IMR-90 (cell line): ENCODE data around the gene SPAM1. TPM values are rescaled to one million over a fixed set of nuclear protein-coding genes. Genes with fewer than 3 reads are reported as not detected.

Experiments used
- ATAC-seq: fragments of 200-7000 bp; cut with Tn5 transposase; 2 replicates; pipeline ENCODE4 v1.9.1; 2020; ENCODE audit warnings: low read depth, mild to moderate bottlenecking, moderate library complexity
- BruUV-seq: library from RNA; stranded (reverse); fragments of 400-500 nt; replicated peaks from 2 replicates; lab custom pipeline; 2021; lab: Mats Ljungman, UMichigan
- CTCF ChIA-PET: fragments of 300-600 bp; formaldehyde crosslinking; extraction: SDS; loops from one replicate; lab custom pipeline; 2021; ENCODE audit warnings: antibody characterized with exemption; lab: Yijun Ruan, JAX
- POLR2A ChIA-PET: fragments of 300-600 bp; sonication (Branson Sonifier 250); formaldehyde crosslinking; loops from one replicate; lab custom pipeline; 2022; ENCODE audit warnings: antibody characterized with exemption; ENCODE audit not compliant: unreplicated experiment; lab: Charles Lee
- DNase-seq: peaks from one replicate; pipeline ENCODE4 v3.0.0; 2013
- H2AFZ ChIP-seq: replicated peaks from 2 replicates; pipeline ENCODE3; 2013; ENCODE audit warnings: low read length, mild to moderate bottlenecking; ENCODE audit not compliant: poor library complexity
- H2AK5ac ChIP-seq: 2 replicates; pipeline ENCODE4 v1.6.1; 2013; ENCODE audit warnings: low read depth, low read length, inconsistent platforms
- H2AK9ac ChIP-seq: replicated peaks from 2 replicates; pipeline ENCODE3; 2013; ENCODE audit warnings: mild to moderate bottlenecking, low read depth, low read length, moderate library complexity; ENCODE audit not compliant: poor library complexity
- H2BK120ac ChIP-seq: 2 replicates; pipeline ENCODE4 v1.6.1; 2013; ENCODE audit warnings: low read depth, low read length, inconsistent platforms
- H2BK15ac ChIP-seq: 3 replicates; pipeline ENCODE4 v1.6.1; 2013; ENCODE audit warnings: low read depth, low read length, inconsistent platforms
- H2BK20ac ChIP-seq: 2 replicates; pipeline ENCODE4 v1.6.1; 2013; ENCODE audit warnings: low read depth, mild to moderate bottlenecking, inconsistent platforms, low read length, moderate library complexity
- H2BK5ac ChIP-seq: 2 replicates; pipeline ENCODE4 v1.6.1; 2013; ENCODE audit warnings: mild to moderate bottlenecking, low read depth, low read length, inconsistent platforms; ENCODE audit not compliant: poor library complexity, severe bottlenecking
- H3K14ac ChIP-seq: replicated peaks from 2 replicates; pipeline ENCODE4 v1.6.1; 2013; ENCODE audit warnings: low read depth, low read length, inconsistent platforms
- H3K18ac ChIP-seq: 2 replicates; pipeline ENCODE4 v1.6.1; 2013; ENCODE audit warnings: low read depth, low read length, control low read depth
- H3K23ac ChIP-seq: 2 replicates; pipeline ENCODE4 v1.6.1; 2013; ENCODE audit warnings: low read depth, low read length, inconsistent platforms
- H3K27ac ChIP-seq: 2 replicates; pipeline ENCODE4 v1.5.1; 2013; ENCODE audit warnings: mild to moderate bottlenecking, control low read depth, low read length; ENCODE audit not compliant: insufficient read depth
- H3K27me3 ChIP-seq: 2 replicates; pipeline ENCODE4 v1.6.1; 2013; ENCODE audit warnings: low read length; ENCODE audit not compliant: control insufficient read depth, insufficient read depth
- H3K36me3 ChIP-seq: 2 replicates; pipeline ENCODE4 v1.6.1; 2013; ENCODE audit warnings: low read length, mixed read lengths; ENCODE audit not compliant: control insufficient read depth, insufficient read depth
- H3K4ac ChIP-seq: 2 replicates; pipeline ENCODE4 v1.6.1; 2013; ENCODE audit warnings: low read depth, low read length, inconsistent platforms
- H3K4me1 ChIP-seq: 2 replicates; pipeline ENCODE4 v1.6.1; 2013; ENCODE audit warnings: low read length, mixed read lengths; ENCODE audit not compliant: control insufficient read depth, insufficient read depth
- H3K4me2 ChIP-seq: 2 replicates; pipeline ENCODE4 v1.6.1; 2013; ENCODE audit warnings: low read depth, mild to moderate bottlenecking, control low read depth, low read length, moderate library complexity
- H3K4me3 ChIP-seq: 2 replicates; pipeline ENCODE4 v1.5.1; 2013; ENCODE audit warnings: low read depth, mild to moderate bottlenecking, control low read depth, low read length, moderate library complexity; ENCODE audit not compliant: insufficient read depth
- H3K56ac ChIP-seq: 2 replicates; pipeline ENCODE4 v1.6.1; 2013; ENCODE audit warnings: low read length, inconsistent platforms; ENCODE audit not compliant: insufficient read depth; ENCODE audit errors: extremely low read depth
- H3K79me1 ChIP-seq, 2 experiments: 2 replicates each; pipeline ENCODE4 v1.6.1; 2013; ENCODE audit warnings: low read length in 2 of 2, inconsistent platforms in 1 of 2, low read depth in 1 of 2
- H3K9ac ChIP-seq: 2 replicates; pipeline ENCODE4 v1.6.1; 2013; ENCODE audit warnings: low read depth, low read length, control low read depth
- H3K9me1 ChIP-seq: 2 replicates; pipeline ENCODE4 v1.6.1; 2013; ENCODE audit warnings: low read length, inconsistent platforms; ENCODE audit not compliant: insufficient read depth
- H3K9me3 ChIP-seq: 2 replicates; pipeline ENCODE4 v1.6.1; 2013; ENCODE audit warnings: low read length; ENCODE audit not compliant: control insufficient read depth, insufficient read depth
- H4K20me1 ChIP-seq: 2 replicates; pipeline ENCODE4 v1.6.1; 2013; ENCODE audit warnings: low read length, inconsistent platforms; ENCODE audit not compliant: insufficient read depth
- H4K5ac ChIP-seq: 2 replicates; pipeline ENCODE4 v1.6.1; 2013; ENCODE audit warnings: mild to moderate bottlenecking, low read depth, low read length, control low read depth
- H4K8ac ChIP-seq, 2 experiments: 2 replicates each; pipeline ENCODE4 v1.6.1; 2013; ENCODE audit warnings: low read depth in 2 of 2, low read length in 2 of 2, control low read depth in 1 of 2, inconsistent platforms in 1 of 2
- H4K91ac ChIP-seq: 2 replicates; pipeline ENCODE4 v1.6.1; 2013; ENCODE audit warnings: low read depth, low read length, inconsistent platforms; ENCODE audit not compliant: insufficient read depth
- BHLHE40 ChIP-seq: fragments of 150-350 bp; IDR thresholded peaks from 2 replicates; pipeline ENCODE4 v1.6.1; 2016; ENCODE audit warnings: mild to moderate bottlenecking, low read depth, low read length
- CEBPB ChIP-seq: IDR thresholded peaks from 2 replicates; pipeline ENCODE4 v1.6.1; 2012; ENCODE audit warnings: low read depth, low read length, improper control_type of control experiment
- CHD1 ChIP-seq: IDR thresholded peaks from 2 replicates; pipeline ENCODE4 v1.6.1; 2012; ENCODE audit warnings: low read depth, low read length, improper control_type of control experiment
- CTCF ChIP-seq: conservative IDR thresholded peaks from 2 replicates; pipeline ENCODE4 v1.5.1; 2012; ENCODE audit warnings: mild to moderate bottlenecking, low read depth, low read length, improper control_type of control experiment
- ELK1 ChIP-seq: fragments of 150-350 bp; IDR thresholded peaks from 2 replicates; pipeline ENCODE4 v1.6.1; 2016; ENCODE audit warnings: low read depth, mild to moderate bottlenecking, low read length, moderate library complexity, borderline replicate concordance
- FOS ChIP-seq: fragments of 150-350 bp; IDR thresholded peaks from 2 replicates; pipeline ENCODE4 v1.6.1; 2016; ENCODE audit warnings: low read depth, low read length
- MAFK ChIP-seq: IDR thresholded peaks from 2 replicates; pipeline ENCODE4 v1.6.1; 2012; ENCODE audit warnings: low read depth, low read length, improper control_type of control experiment
- MAZ ChIP-seq: IDR thresholded peaks from 2 replicates; pipeline ENCODE4 v1.6.1; 2012; ENCODE audit warnings: low read depth, mild to moderate bottlenecking, low read length, improper control_type of control experiment, moderate library complexity, borderline replicate concordance
- MXI1 ChIP-seq: IDR thresholded peaks from 2 replicates; pipeline ENCODE4 v1.6.1; 2012; ENCODE audit warnings: low read depth, mild to moderate bottlenecking, low read length, moderate library complexity, borderline replicate concordance
- NFE2L2 ChIP-seq: fragments of 150-350 bp; IDR thresholded peaks from 2 replicates; pipeline ENCODE4 v1.6.1; 2016; ENCODE audit warnings: low read depth, mild to moderate bottlenecking, low read length
- POLR2A ChIP-seq: IDR thresholded peaks from 2 replicates; pipeline ENCODE4 v1.6.1; 2012; ENCODE audit warnings: mild to moderate bottlenecking, low read depth, low read length
- RAD21 ChIP-seq: IDR thresholded peaks from 2 replicates; pipeline ENCODE4 v1.6.1; 2012; ENCODE audit warnings: low read length, improper control_type of control experiment
- RCOR1 ChIP-seq: IDR thresholded peaks from 2 replicates; pipeline ENCODE4 v1.6.1; 2012; ENCODE audit warnings: mild to moderate bottlenecking, low read length, improper control_type of control experiment; ENCODE audit not compliant: insufficient replicate concordance
- RFX5 ChIP-seq: IDR thresholded peaks from 2 replicates; pipeline ENCODE4 v1.8.0; 2012; ENCODE audit warnings: low read depth, mild to moderate bottlenecking, low read length, moderate library complexity
- SMC3 ChIP-seq: fragments of 150-350 bp; IDR thresholded peaks from 2 replicates; pipeline ENCODE4 v1.6.1; 2016; ENCODE audit warnings: low read depth, mild to moderate bottlenecking, antibody characterized with exemption, low read length, moderate library complexity
- USF2 ChIP-seq: fragments of 150-350 bp; IDR thresholded peaks from 2 replicates; pipeline ENCODE4 v1.6.1; 2017; ENCODE audit warnings: mild to moderate bottlenecking, antibody characterized with exemption, low read length, low read depth
- WGBS, 2 experiments: methylation state at CpG; one replicate each; pipeline versions ENCODE4 v1.1.5 to v1.1.7; 2013; ENCODE audit warnings: missing lambda C conversion rate in 2 of 2; ENCODE audit not compliant: insufficient read length in 1 of 2; ENCODE audit errors: extremely low coverage in 2 of 2; 5-methylcytosine and 5-hydroxymethylcytosine counted together
- dilution Hi-C: fragments of 300-500 bp; cut with HindIII; formaldehyde crosslinking; loops from one replicate; pipeline ENCODE4 v1.14.3; 2018; ENCODE audit warnings: low sequenced_read_pairs; ENCODE audit not compliant: unreplicated experiment
- in situ Hi-C: fragments of 300-500 bp; cut with MboI; formaldehyde crosslinking; loops from 3 replicates; pipeline ENCODE4 v1.14.3; 2019; ENCODE audit warnings: low sequenced_read_pairs, inconsistent platforms, mixed read lengths
- intact Hi-C: fragments of 100-400 bp; cut with micrococcal nuclease; formaldehyde crosslinking; loops from 2 replicates; pipeline ENCODE4 v1.10.0; 2022
- polyA plus RNA-seq, 3 experiments: library from polyadenylated mRNA; depleted of rRNA; stranded (reverse); fragments of >200 nt; gene quantifications; 2 replicates each; pipeline ENCODE4 v1.2.3, GENCODE V29; 2012; ENCODE audit warnings: low replicate concordance in 1 of 3
- total RNA-seq: library from RNA; depleted of rRNA; stranded (reverse); fragments of >200 nt; gene quantifications from 2 replicates; pipeline ENCODE4 v1.2.3, GENCODE V29; 2012

The SPAM1 gene
- total and polyA plus RNA-seq, 2 of the 4 experiments (the other 2 are of a cell fraction) = not detected

GRCh38 chr7:123879628-123880027, 45.4 kb upstream of the SPAM1 start:
- no peak overlapping the region for H3K4me3 ChIP-seq
- no peaks in the 10 kb centered on the region for H3K27me3 ChIP-seq
- intact Hi-C loops = loop anchor here (10.0 kb wide), 1 partner anchor 975 kb away; no protein-coding TSS in a partner anchor
- POLR2A ChIA-PET = no interaction called here
- no peak overlapping the region for H2AFZ ChIP-seq
- ATAC-seq (no peak), DNase-seq (no peak)
- no peak overlapping the region for H4K5ac ChIP-seq
- H4K20me1 ChIP-seq = no peaks in the 10 kb centered on the region
- no peak overlapping the region for H3K14ac ChIP-seq
- H3K79me1 ChIP-seq = no peaks in the 10 kb centered on the region
- H3K4me2 ChIP-seq = no peak overlapping the region
- WGBS, 2 experiments = no CpG with 5 or more reads among the region's 4 CpGs
- H2BK15ac ChIP-seq = no peak overlapping the region
- no peak overlapping the region for H3K27ac ChIP-seq
- no peak overlapping the region for H3K23ac ChIP-seq
- no peak overlapping the region for H2BK20ac ChIP-seq
- H2AK9ac ChIP-seq = no peak overlapping the region
- TF ChIP-seq MAFK = no peak
- no peak for TF ChIP-seq CHD1
- no peak for TF ChIP-seq MXI1
- no peak for TF ChIP-seq NFE2L2
- no peak for TF ChIP-seq FOS
- no peak for TF ChIP-seq USF2
- no peak for TF ChIP-seq CTCF
- no peak for TF ChIP-seq POLR2A
- no peak for TF ChIP-seq BHLHE40
- no peak for TF ChIP-seq ELK1
- TF ChIP-seq RCOR1 = no peak
- no peak for TF ChIP-seq CEBPB
- no peak for TF ChIP-seq RAD21
- no peak for TF ChIP-seq MAZ
- TF ChIP-seq SMC3 = no peak
- TF ChIP-seq RFX5 = no peak
- no peak overlapping the region for H3K9ac ChIP-seq
- no TSS peak for BruUV-seq
- no peaks in the 10 kb centered on the region for H3K4me1 ChIP-seq
- H2AK5ac ChIP-seq = no peak overlapping the region
- no peak overlapping the region for H2BK5ac ChIP-seq
- H2BK120ac ChIP-seq = no peak overlapping the region
- H3K4ac ChIP-seq = no peak overlapping the region
- in situ Hi-C loops = no loop called here
- H3K56ac ChIP-seq = no peak overlapping the region
- no peaks in the 10 kb centered on the region for H3K36me3 ChIP-seq
- no peak overlapping the region for H4K91ac ChIP-seq
- CTCF ChIA-PET = no interaction called here
- no peak overlapping the region for H3K18ac ChIP-seq
- H3K9me1 ChIP-seq = no peaks in the 10 kb centered on the region
- no peaks in the 10 kb centered on the region for H3K9me3 ChIP-seq
- H4K8ac ChIP-seq = no peak overlapping the region
- dilution Hi-C loops = no loop called here
